ENCODE data around the gene SERINC3. TPM values are rescaled to one million over a fixed set of nuclear protein-coding genes. Genes with fewer than 3 reads are reported as not detected.

The SERINC3 gene
- total and polyA plus RNA-seq, 2 of the 13 experiments (the other 11 are each of a cell fraction or from before 2014, with no cell fraction given), result 82.0 to 226 TPM

DNA sequence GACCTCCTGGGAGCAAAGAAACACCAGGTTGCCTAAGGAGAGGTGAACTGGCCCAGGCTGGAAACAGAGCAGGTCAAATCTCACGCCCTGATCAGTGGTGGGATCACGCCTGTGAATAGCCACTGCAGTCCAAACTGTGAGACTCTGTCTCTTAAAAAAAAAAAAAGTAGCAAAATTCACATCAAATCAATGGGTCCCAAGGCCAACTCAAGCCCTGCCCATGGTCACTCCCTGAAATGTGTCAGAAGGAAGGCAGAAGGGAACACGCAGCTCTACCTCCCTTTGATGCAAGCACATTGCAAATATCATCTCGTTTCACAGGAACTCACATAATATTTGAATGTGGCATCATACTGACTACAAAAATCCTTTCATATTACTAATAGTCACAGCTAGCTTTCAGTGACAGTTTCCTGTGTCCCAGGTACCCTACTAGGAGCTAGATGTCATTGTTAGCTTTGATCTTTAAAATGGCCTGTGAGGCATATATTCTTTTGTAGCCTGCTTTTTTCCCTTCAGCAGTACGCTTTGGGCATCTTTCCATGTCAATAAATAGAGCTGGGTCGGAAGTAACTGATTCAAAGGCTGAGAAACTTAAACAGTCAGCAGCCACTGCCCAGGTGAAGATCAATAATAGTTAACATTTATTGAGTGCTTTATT lies 60.6 kb downstream of the SERINC3 start (continued):
- no peak for TF ChIP-seq FOXO4 (CRISPR knock-in tag; conservative IDR thresholded peaks at IDR 0.05)
- no peak for TF ChIP-seq MIER2 (CRISPR knock-in tag; IDR thresholded peaks at IDR 0.05)
- TF ChIP-seq MED13 (CRISPR knock-in tag; IDR thresholded peaks at IDR 0.05), result no peak
- TF ChIP-seq TBX3 (IDR thresholded peaks at IDR 0.05; ENCODE audit: borderline replicate concordance), result no peak; the same call in 1 of the 2 replicates
- peak; percentile 4 for TF ChIP-seq RCOR2 (CRISPR knock-in tag; IDR thresholded peaks at IDR 0.05)
- TF ChIP-seq KDM5B (CRISPR knock-in tag; IDR thresholded peaks at IDR 0.05; ENCODE audit: borderline replicate concordance), result no peak
- TF ChIP-seq NCOA2 (CRISPR knock-in tag; IDR thresholded peaks at IDR 0.05), result peak; percentile 70
- peak; percentile 74; the same call in 1 of the 2 replicates for TF ChIP-seq HBP1 (CRISPR knock-in tag; IDR thresholded peaks at IDR 0.05; ENCODE audit: low read depth)
- TF ChIP-seq ZNF124 (CRISPR knock-in tag; IDR thresholded peaks at IDR 0.05), result no peak
- TF ChIP-seq KDM6A (CRISPR knock-in tag; IDR thresholded peaks at IDR 0.05; ENCODE audit: low read depth), result no peak
- TF ChIP-seq, protein P1, sequence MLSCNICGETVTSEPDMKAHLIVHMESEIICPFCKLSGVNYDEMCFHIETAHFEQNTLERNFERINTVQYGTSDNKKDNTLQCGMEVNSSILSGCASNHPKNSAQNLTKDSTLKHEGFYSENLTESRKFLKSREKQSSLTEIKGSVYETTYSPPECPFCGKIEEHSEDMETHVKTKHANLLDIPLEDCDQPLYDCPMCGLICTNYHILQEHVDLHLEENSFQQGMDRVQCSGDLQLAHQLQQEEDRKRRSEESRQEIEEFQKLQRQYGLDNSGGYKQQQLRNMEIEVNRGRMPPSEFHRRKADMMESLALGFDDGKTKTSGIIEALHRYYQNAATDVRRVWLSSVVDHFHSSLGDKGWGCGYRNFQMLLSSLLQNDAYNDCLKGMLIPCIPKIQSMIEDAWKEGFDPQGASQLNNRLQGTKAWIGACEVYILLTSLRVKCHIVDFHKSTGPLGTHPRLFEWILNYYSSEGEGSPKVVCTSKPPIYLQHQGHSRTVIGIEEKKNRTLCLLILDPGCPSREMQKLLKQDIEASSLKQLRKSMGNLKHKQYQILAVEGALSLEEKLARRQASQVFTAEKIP (CRISPR knock-in tag; IDR thresholded peaks at IDR 0.05; ENCODE audit: borderline replicate concordance), result no peak
- TF ChIP-seq, protein P2, sequence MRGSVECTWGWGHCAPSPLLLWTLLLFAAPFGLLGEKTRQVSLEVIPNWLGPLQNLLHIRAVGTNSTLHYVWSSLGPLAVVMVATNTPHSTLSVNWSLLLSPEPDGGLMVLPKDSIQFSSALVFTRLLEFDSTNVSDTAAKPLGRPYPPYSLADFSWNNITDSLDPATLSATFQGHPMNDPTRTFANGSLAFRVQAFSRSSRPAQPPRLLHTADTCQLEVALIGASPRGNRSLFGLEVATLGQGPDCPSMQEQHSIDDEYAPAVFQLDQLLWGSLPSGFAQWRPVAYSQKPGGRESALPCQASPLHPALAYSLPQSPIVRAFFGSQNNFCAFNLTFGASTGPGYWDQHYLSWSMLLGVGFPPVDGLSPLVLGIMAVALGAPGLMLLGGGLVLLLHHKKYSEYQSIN (CRISPR knock-in tag; IDR thresholded peaks at IDR 0.05; ENCODE audit: borderline replicate concordance), result no peak
- TF ChIP-seq KAT7 (CRISPR knock-in tag; IDR thresholded peaks at IDR 0.05; ENCODE audit: borderline replicate concordance), result no peak
- TF ChIP-seq ZNF276 (CRISPR knock-in tag; IDR thresholded peaks at IDR 0.05; ENCODE audit: low read depth), result no peak
- TF ChIP-seq, protein P3, sequence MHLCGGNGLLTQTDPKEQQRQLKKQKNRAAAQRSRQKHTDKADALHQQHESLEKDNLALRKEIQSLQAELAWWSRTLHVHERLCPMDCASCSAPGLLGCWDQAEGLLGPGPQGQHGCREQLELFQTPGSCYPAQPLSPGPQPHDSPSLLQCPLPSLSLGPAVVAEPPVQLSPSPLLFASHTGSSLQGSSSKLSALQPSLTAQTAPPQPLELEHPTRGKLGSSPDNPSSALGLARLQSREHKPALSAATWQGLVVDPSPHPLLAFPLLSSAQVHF (CRISPR knock-in tag; IDR thresholded peaks at IDR 0.05), result no peak
- TF ChIP-seq, protein P4, sequence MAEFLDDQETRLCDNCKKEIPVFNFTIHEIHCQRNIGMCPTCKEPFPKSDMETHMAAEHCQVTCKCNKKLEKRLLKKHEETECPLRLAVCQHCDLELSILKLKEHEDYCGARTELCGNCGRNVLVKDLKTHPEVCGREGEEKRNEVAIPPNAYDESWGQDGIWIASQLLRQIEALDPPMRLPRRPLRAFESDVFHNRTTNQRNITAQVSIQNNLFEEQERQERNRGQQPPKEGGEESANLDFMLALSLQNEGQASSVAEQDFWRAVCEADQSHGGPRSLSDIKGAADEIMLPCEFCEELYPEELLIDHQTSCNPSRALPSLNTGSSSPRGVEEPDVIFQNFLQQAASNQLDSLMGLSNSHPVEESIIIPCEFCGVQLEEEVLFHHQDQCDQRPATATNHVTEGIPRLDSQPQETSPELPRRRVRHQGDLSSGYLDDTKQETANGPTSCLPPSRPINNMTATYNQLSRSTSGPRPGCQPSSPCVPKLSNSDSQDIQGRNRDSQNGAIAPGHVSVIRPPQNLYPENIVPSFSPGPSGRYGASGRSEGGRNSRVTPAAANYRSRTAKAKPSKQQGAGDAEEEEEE (CRISPR knock-in tag; IDR thresholded peaks at IDR 0.05; ENCODE audit: borderline replicate concordance), result no peak
- TF ChIP-seq ZBTB44 (CRISPR knock-in tag; IDR thresholded peaks at IDR 0.05), result no peak
